ENCODE measurements around the gene UGCG. TPM values are rescaled to one million over a fixed set of nuclear protein-coding genes. Genes with fewer than 3 reads are reported as not detected.

UGCG gene
- total and polyA plus RNA-seq, 2 of the 8 experiments (the other 6 are each of a cell fraction or from before 2014, with no cell fraction given): 14.9 to 34.0 TPM

GRCh38 chr9:111920531-111920930 is 23.9 kb downstream of the UGCG start:
- Histone ChIP-seq H4K8ac (ENCODE audit: extremely low read depth, insufficient read depth, low read length) (no peak overlapping the region; the same call in 1 of the 2 replicates), H3K23ac (ENCODE audit: insufficient read length) (no peak overlapping the region), H3K27me3 (replicated peaks in 1 of 4; ENCODE audit: control insufficient read depth in 3 of 4, extremely low read depth in 1 of 4, insufficient read depth in 3 of 4, low read length in 3 of 4) (no peaks in the 10 kb centered on the region), H2BK120ac (replicated peaks; ENCODE audit: low read depth, low read length) (no peak overlapping the region), H2BK12ac (ENCODE audit: low read depth, low read length) (no peak overlapping the region), H3K4ac (replicated peaks; ENCODE audit: insufficient read length, low read depth, low read length) (no peak overlapping the region), H3K4me3 (ENCODE audit: extremely low read depth in 1 of 4, insufficient read depth in 2 of 4, low read depth in 3 of 4, low read length in 4 of 4) (no peak overlapping the region), H3K56ac (replicated peaks; ENCODE audit: insufficient read length, low read depth, low read length) (no peak overlapping the region), H3K79me2 (ENCODE audit: control insufficient read depth in 1 of 2, insufficient read depth in 2 of 2, low read length in 2 of 2) (peaks cover 0 to 17% of the 10 kb centered on the region in 2 experiments; a peak in 2 of 4 replicates), H4K20me1 (replicated peaks in 1 of 2; ENCODE audit: control insufficient read depth in 1 of 2, insufficient read depth in 2 of 2, low read length in 2 of 2) (peaks cover 0 to 2% of the 10 kb centered on the region in 2 experiments), H3K36me3 (ENCODE audit: control insufficient read depth in 2 of 4, insufficient read depth in 4 of 4, low read length in 3 of 4) (peaks cover 0 to 11% (median 1%) of the 10 kb centered on the region in 4 experiments; a peak in 4 of 8 replicates), H3K4me1 (replicated peaks in 1 of 4; ENCODE audit: control insufficient read depth in 3 of 4, insufficient read depth in 4 of 4, low read length in 3 of 4) (no peaks in the 10 kb centered on the region), H2AFZ (ENCODE audit: low read length) (no peak overlapping the region), H3K18ac (ENCODE audit: extremely low read depth, low read length) (no peak overlapping the region), H4K5ac (ENCODE audit: insufficient read length, low read depth, low read length) (no peak overlapping the region), H3K23me2 (ENCODE audit: low read depth, low read length) (no peaks in the 10 kb centered on the region), H3K9me3 (ENCODE audit: insufficient read depth in 2 of 2, low read depth in 1 of 2, low read length in 1 of 2) (no peaks in the 10 kb centered on the region), H2BK5ac (ENCODE audit: low read depth, low read length) (no peak overlapping the region), H3K14ac (ENCODE audit: insufficient read length) (no peak overlapping the region), H3K27ac (ENCODE audit: low read depth, low read length) (no peak overlapping the region), H2BK15ac (ENCODE audit: low read length) (no peak overlapping the region), H3K9ac (replicated peaks in 1 of 4; ENCODE audit: extremely low read depth in 1 of 4, low read depth in 3 of 4, low read length in 3 of 4) (no peak overlapping the region), H3K79me1 (ENCODE audit: low read depth, low read length) (no peaks in the 10 kb centered on the region), H2AK5ac (ENCODE audit: low read depth, low read length) (no peak overlapping the region), H2BK20ac (ENCODE audit: low read length) (no peak overlapping the region), H4K91ac (replicated peaks; ENCODE audit: insufficient read length, low read length) (no peak overlapping the region), H3K4me2 (ENCODE audit: insufficient read depth in 1 of 2, low read depth in 2 of 2, low read length in 2 of 2) (no peak overlapping the region)
- DNase-seq (ENCODE audit: low read depth in 1 of 2, low spot score in 2 of 2) (no peak), FAIRE-seq (no peak)
- CTCF ChIA-PET (ENCODE audit: partially characterized antibody): interaction anchor here (0.7 to 1.5 kb wide), 3 partner anchors 11 to 17 kb away, joined by 3 to 4 read pairs (median 4); no protein-coding TSS in a partner anchor
- POLR2A ChIA-PET (ENCODE audit: partially characterized antibody): no interaction called here
- WGBS, 2 experiments (ENCODE audit: extremely low coverage in 1 of 2, insufficient coverage in 1 of 2, insufficient read length in 1 of 2, insufficient replicate concordance in 2 of 2, low coverage in 1 of 2, low lambda C conversion rate in 2 of 2, missing lambda C conversion rate in 1 of 2): 93% methylated on average over 7 of the region's 7 CpGs; no CpG with 5 or more reads in 1 of the 2 experiments
- TF ChIP-seq BACH1 (IDR thresholded peaks at IDR 0.05; ENCODE audit: low read length): no peak
- TF ChIP-seq SRF (IDR thresholded peaks at IDR 0.05; ENCODE audit: low read depth, low read length): no peak
- TF ChIP-seq SP1 (IDR thresholded peaks at IDR 0.05; ENCODE audit: low read depth, low read length): no peak
- TF ChIP-seq RXRA (IDR thresholded peaks at IDR 0.05; ENCODE audit: insufficient read depth, low read depth, low read length): no peak
- no peak for TF ChIP-seq CHD2 (IDR thresholded peaks at IDR 0.05; ENCODE audit: low read length)
- no peak for TF ChIP-seq RBBP5 (IDR thresholded peaks at IDR 0.05; ENCODE audit: borderline replicate concordance, low read depth, low read length)

Measured in H1 (cell line).